HepG2 (cell line): Measurements from ENCODE around the gene MTO1. TPM values are rescaled to one million over a fixed set of nuclear protein-coding genes. Genes with fewer than 3 reads are reported as not detected.

Experiments
- ATRX ChIP-seq: sonication (generic); formaldehyde crosslinking; IDR thresholded peaks from 2 replicates; pipeline ENCODE4 v1.4.0; 2020; ENCODE audit warnings: missing genetic modification reagents, borderline replicate concordance
- CEBPB ChIP-seq: IDR thresholded peaks from 2 replicates; pipeline ENCODE4 v1.6.1; 2011; ENCODE audit warnings: low read depth, low read length, improper control_type of control experiment, borderline replicate concordance
- CHD4 ChIP-seq: fragments of 200-600 bp; sonication (generic); IDR thresholded peaks from 2 replicates; pipeline ENCODE4 v1.7.0; 2017; ENCODE audit warnings: mild to moderate bottlenecking, low read length, borderline replicate concordance
- EED ChIP-seq: sonication (generic); formaldehyde crosslinking; IDR thresholded peaks from 2 replicates; pipeline ENCODE4 v1.5.0; 2020; ENCODE audit warnings: mild to moderate bottlenecking, missing genetic modification reagents
- EHMT2 ChIP-seq: fragments of 200-600 bp; sonication (generic); IDR thresholded peaks from 2 replicates; pipeline ENCODE4 v1.7.0; 2017; ENCODE audit warnings: antibody characterized with exemption, low read depth, low read length, borderline replicate concordance
- GLI4 ChIP-seq: sonication (generic); formaldehyde crosslinking; IDR thresholded peaks from 2 replicates; pipeline ENCODE4 v1.5.1; 2020; ENCODE audit warnings: missing genetic modification reagents, mild to moderate bottlenecking, moderate library complexity, borderline replicate concordance
- GLMP ChIP-seq: sonication (generic); formaldehyde crosslinking; IDR thresholded peaks from 2 replicates; pipeline ENCODE4 v1.9.0; 2021; ENCODE audit warnings: missing genetic modification reagents, mild to moderate bottlenecking, borderline replicate concordance
- JUND ChIP-seq: sonication (generic); formaldehyde crosslinking; IDR thresholded peaks from 2 replicates; pipeline ENCODE4 v1.8.0; 2022; ENCODE audit warnings: mild to moderate bottlenecking, missing genetic modification reagents
- KDM2A ChIP-seq: sonication (generic); formaldehyde crosslinking; IDR thresholded peaks from 2 replicates; pipeline ENCODE4 v1.4.0; 2020; ENCODE audit warnings: low read depth, missing genetic modification reagents, borderline replicate concordance
- MAFG ChIP-seq: sonication (generic); formaldehyde crosslinking; IDR thresholded peaks from 2 replicates; pipeline ENCODE4 v1.5.1; 2020; ENCODE audit warnings: mild to moderate bottlenecking, missing genetic modification reagents
- MAX ChIP-seq: IDR thresholded peaks from 2 replicates; pipeline ENCODE4 v1.6.1; 2012; ENCODE audit warnings: inconsistent platforms
- NFYB ChIP-seq: sonication (generic); formaldehyde crosslinking; IDR thresholded peaks from 2 replicates; pipeline ENCODE4 v1.4.0; 2020; ENCODE audit warnings: missing genetic modification reagents
- NR0B2 ChIP-seq: sonication (generic); formaldehyde crosslinking; IDR thresholded peaks from 2 replicates; pipeline ENCODE4 v1.4.0; 2020; ENCODE audit warnings: mild to moderate bottlenecking, missing genetic modification reagents
- TCF7L2 ChIP-seq: IDR thresholded peaks from 2 replicates; pipeline ENCODE4 v1.6.1; 2011; ENCODE audit warnings: mild to moderate bottlenecking, low read depth, low read length, moderate library complexity
- TOE1 ChIP-seq: sonication (generic); formaldehyde crosslinking; IDR thresholded peaks from 2 replicates; pipeline ENCODE4 v1.4.0; 2020; ENCODE audit warnings: mild to moderate bottlenecking, missing genetic modification reagents
- WIZ ChIP-seq: sonication (generic); formaldehyde crosslinking; IDR thresholded peaks from 2 replicates; pipeline ENCODE4 v1.5.1; 2020; ENCODE audit warnings: mild to moderate bottlenecking, missing genetic modification reagents
- ZNF138 ChIP-seq: sonication (generic); formaldehyde crosslinking; IDR thresholded peaks from 2 replicates; pipeline ENCODE4 v1.5.0; 2020; ENCODE audit warnings: mild to moderate bottlenecking, low read depth, missing genetic modification reagents
- ZNF260 ChIP-seq: sonication (generic); formaldehyde crosslinking; IDR thresholded peaks from 2 replicates; pipeline ENCODE4 v1.4.0; 2020; ENCODE audit warnings: missing genetic modification reagents, low read depth, mild to moderate bottlenecking, borderline replicate concordance
- ZNF460 ChIP-seq: sonication (generic); formaldehyde crosslinking; IDR thresholded peaks from 2 replicates; pipeline ENCODE4 v1.5.1; 2020; ENCODE audit warnings: missing genetic modification reagents, mild to moderate bottlenecking, borderline replicate concordance
- ZNF709 ChIP-seq: sonication (generic); formaldehyde crosslinking; IDR thresholded peaks from 2 replicates; pipeline ENCODE4 v1.5.0; 2020; ENCODE audit warnings: mild to moderate bottlenecking, missing genetic modification reagents
- ZNF740 ChIP-seq: sonication (generic); formaldehyde crosslinking; IDR thresholded peaks from 2 replicates; pipeline ENCODE4 v1.4.0; 2020; ENCODE audit warnings: missing genetic modification reagents
- ZSCAN22 ChIP-seq: sonication (generic); formaldehyde crosslinking; IDR thresholded peaks from 2 replicates; pipeline ENCODE4 v1.4.0; 2020; ENCODE audit warnings: mild to moderate bottlenecking, missing genetic modification reagents
- polyA plus RNA-seq, 8 experiments: library from polyadenylated mRNA; depleted of rRNA in 3 of 8; stranded (reverse) in 7 of 8; unstranded in 1 of 8; fragments of >200 nt; fragmentation: Illumina TruSeq in 4 of 8; extraction: Trizol in 4 of 8; gene quantifications; 2 replicates each; pipeline versions ENCODE4 v1.2.1 to v1.2.3, GENCODE V29; 2011 to 2016; ENCODE audit warnings: low read depth in 4 of 8, missing spikeins in 1 of 8, mixed read lengths in 1 of 8; ENCODE audit not compliant: insufficient read depth in 1 of 8
- total RNA-seq, 5 experiments: library from RNA; depleted of rRNA; stranded (reverse); fragments of >200 nt; fragmentation: Illumina TruSeq; extraction: Trizol; gene quantifications; 2 replicates each; pipeline ENCODE4 v1.2.3, GENCODE V29; 2016; ENCODE audit warnings: low read depth in 1 of 5
- TF ChIP-seq, protein P1 (sequence below): sonication (generic); IDR thresholded peaks from 2 replicates; pipeline ENCODE4 v1.6.1; 2016; ENCODE audit warnings: low read depth, borderline replicate concordance
- TF ChIP-seq, protein P2 (sequence below), 2 experiments: sonication (generic) in 1 of 2; formaldehyde crosslinking in 1 of 2; IDR thresholded peaks; 2 replicates each; pipeline versions ENCODE4 v1.5.1 to v1.6.1; 2011 to 2020; ENCODE audit warnings: borderline replicate concordance in 1 of 2, low read depth in 1 of 2, low read length in 1 of 2, mild to moderate bottlenecking in 1 of 2, missing genetic modification reagents in 1 of 2, moderate library complexity in 1 of 2

Gene MTO1
- total and polyA plus RNA-seq, 2 of the 13 experiments (the other 11 are each of a cell fraction or from before 2014, with no cell fraction given), result 21.1 to 45.3 TPM

DNA sequence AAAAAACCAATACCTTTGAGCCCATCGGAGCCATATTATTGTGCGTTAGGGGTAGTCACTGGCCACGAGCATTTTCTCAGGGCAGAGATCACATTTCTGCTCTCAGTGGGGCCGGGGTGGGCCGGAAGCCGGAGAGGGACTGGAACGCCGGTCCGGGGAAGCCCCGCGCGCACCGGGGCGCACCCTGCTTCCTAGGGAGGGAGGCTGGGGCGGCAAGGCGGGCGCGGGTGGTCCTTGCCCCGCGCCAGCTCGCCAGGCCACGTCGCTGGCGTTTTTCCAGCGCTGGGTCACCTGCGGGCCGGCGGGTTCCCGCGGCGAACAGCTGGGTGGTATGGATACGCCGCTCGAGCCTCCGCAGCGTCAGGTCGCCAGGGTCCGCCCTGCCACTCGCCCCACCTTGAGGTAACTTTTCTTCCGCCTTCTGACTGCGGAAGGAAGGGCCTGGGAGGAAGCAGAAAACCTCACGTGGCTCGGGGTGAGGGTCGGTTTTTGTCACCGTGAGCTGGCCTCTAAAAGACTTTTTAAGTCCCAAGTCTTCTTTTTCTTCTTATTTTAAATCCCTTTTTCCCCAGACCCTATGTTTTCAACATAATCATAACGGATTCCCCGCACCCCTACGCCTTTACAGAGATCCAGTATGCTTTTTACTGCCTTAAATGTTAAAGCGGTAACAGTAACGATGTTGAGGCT lies 62.0 kb downstream of the MTO1 start (continued):
- TF ChIP-seq WIZ (CRISPR knock-in tag) (0 out of 2 replicates have a peak, but pooled peaks have one; percentile 18), ZNF740 (CRISPR knock-in tag) (0 out of 2 replicates have a peak, but pooled peaks have one; percentile 24), ZNF260 (CRISPR knock-in tag) (no peak), CHD4 (no peak), ZNF460 (CRISPR knock-in tag) (no peak; the same call in none of the 2 replicates), ATRX (CRISPR knock-in tag) (no peak), MAX (peak; percentile 77), KDM2A (CRISPR knock-in tag) (peak; percentile 69; the same call in 1 of the 2 replicates), EHMT2 (no peak), JUND (CRISPR knock-in tag) (0 out of 2 replicates have a peak, but pooled peaks have one; percentile 53), TOE1 (CRISPR knock-in tag) (no peak; the same call in 1 of the 2 replicates), TCF7L2 (no peak), MAFG (no peak), ZNF709 (CRISPR knock-in tag) (peak; percentile 97), CEBPB (no peak), NFYB (CRISPR knock-in tag) (0 out of 2 replicates have a peak, but pooled peaks have one; percentile 18), ZNF138 (no peak), GLI4 (peak; percentile 35; the same call in 1 of the 2 replicates), NR0B2 (CRISPR knock-in tag) (no peak), GLMP (CRISPR knock-in tag) (no peak), ZSCAN22 (CRISPR knock-in tag) (no peak), EED (CRISPR knock-in tag) (peak; percentile 90)
- TF ChIP-seq, protein P1, sequence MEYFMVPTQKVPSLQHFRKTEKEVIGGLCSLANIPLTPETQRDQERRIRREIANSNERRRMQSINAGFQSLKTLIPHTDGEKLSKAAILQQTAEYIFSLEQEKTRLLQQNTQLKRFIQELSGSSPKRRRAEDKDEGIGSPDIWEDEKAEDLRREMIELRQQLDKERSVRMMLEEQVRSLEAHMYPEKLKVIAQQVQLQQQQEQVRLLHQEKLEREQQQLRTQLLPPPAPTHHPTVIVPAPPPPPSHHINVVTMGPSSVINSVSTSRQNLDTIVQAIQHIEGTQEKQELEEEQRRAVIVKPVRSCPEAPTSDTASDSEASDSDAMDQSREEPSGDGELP, result peak; percentile 90
- TF ChIP-seq, protein P2, sequence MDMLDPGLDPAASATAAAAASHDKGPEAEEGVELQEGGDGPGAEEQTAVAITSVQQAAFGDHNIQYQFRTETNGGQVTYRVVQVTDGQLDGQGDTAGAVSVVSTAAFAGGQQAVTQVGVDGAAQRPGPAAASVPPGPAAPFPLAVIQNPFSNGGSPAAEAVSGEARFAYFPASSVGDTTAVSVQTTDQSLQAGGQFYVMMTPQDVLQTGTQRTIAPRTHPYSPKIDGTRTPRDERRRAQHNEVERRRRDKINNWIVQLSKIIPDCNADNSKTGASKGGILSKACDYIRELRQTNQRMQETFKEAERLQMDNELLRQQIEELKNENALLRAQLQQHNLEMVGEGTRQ (IDR thresholded peaks at IDR 0.05; ENCODE audit: low read depth, low read length), result no peak
- TF ChIP-seq, protein P2 (CRISPR knock-in tag; IDR thresholded peaks at IDR 0.05; ENCODE audit: borderline replicate concordance), result peak; percentile 56
